GM12865 (cell line): ENCODE results near the gene MSL2.
"Not testable (repeated sequence)": the region's sequence is repeated elsewhere in the genome, so short reads cannot be mapped to it uniquely, and the experiment has no call there.

Source experiments
- DNase-seq: peaks from one replicate; pipeline ENCODE4 v3.0.0; 2010; ENCODE audit warnings: low read depth
- H3K4me3 ChIP-seq: 2 replicates; pipeline ENCODE4 v1.5.1; 2011; ENCODE audit warnings: mild to moderate bottlenecking, low read depth, low read length, control low read depth
- CTCF ChIP-seq: IDR thresholded peaks from 2 replicates; pipeline ENCODE4 v1.5.1; 2011; ENCODE audit warnings: low read length, control low read depth, low read depth, inconsistent platforms; ENCODE audit not compliant: insufficient read depth; ENCODE audit errors: missing control alignments

The MSL2 gene

DNA sequence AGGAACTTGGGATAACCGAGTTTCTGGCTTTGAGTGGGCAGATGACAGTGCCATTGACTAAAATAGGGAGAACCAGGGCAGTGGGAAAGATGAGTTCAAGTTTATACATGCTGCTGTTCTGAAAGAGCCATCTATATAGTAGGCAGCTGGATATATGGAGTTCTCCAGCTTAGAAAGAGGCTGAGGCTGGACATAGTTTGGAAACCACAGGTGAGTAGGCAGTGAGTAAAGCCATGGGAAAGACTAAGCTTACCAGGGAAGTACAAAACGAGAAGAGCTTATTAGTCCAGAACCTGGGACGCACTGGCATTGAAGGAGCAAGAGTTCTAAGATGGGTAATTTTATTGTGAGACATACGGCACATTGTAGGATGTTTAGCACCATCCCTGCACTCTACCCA is 54.2 kb downstream of the MSL2 start:
- no peak overlapping the region for H3K4me3 ChIP-seq
- DNase-seq, result no peak
- TF ChIP-seq CTCF, result no peak

GRCh38 chr3:136141291-136141785 is 54.8 kb downstream of the MSL2 start:
- no peak for DNase-seq
- no peak for TF ChIP-seq CTCF

DNA sequence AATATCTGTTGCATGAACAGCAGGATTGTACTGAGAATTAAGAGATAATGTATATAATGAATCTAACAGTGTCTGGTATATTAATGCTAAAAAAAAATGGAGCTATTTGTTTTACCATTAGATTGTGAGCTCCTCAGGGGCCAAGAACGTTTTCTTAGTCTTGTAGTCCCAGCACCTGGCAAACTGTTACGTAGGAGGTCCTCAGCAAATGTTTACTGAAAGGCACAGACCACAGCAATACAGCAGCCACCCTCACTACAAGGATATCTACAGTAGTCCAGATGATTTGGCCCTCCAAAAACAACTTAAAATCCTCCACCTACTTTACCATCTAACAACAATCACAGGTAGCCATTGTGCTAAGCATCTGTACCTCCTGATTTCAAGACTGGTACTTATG is 59.7 kb downstream of the MSL2 start:
- no peak for DNase-seq
- no peak for TF ChIP-seq CTCF
- no peak overlapping the region for H3K4me3 ChIP-seq

More at GRCh38 chr3:136141291-136141785, 54.8 kb downstream of the MSL2 start:
- no peak overlapping the region for H3K4me3 ChIP-seq

GRCh38 chr3:136135039-136135802 is 60.9 kb downstream of the MSL2 start:
- TF ChIP-seq CTCF, result no peak
- H3K4me3 ChIP-seq, result no peak overlapping the region
- peak; percentile 24 for DNase-seq

GRCh38 chr3:136134091-136134490 is 62.0 kb downstream of the MSL2 start:
- no peak for TF ChIP-seq CTCF
- no peak for DNase-seq
- no peak overlapping the region for H3K4me3 ChIP-seq

GRCh38 chr3:136131647-136132046 is 64.5 kb downstream of the MSL2 start:
- DNase-seq, H3K4me3 ChIP-seq: not testable (repeated sequence)

DNA sequence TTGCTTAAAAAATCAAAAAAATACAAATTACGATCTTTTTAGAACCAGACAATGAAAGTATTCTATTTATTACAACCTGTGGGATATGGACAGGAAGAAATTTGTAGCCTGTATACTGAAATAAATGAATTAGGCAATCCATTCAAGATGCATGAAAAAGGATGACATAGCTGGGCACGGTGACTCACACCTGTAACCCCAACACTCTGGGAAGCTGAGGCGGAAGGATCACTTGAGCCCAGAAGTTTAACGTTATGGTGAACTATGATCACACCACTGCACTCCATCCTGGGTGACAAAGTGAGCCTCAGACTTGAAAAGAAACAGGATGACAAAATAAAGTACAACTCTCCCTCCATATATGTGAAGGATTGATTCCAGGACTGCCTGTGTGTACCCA is 74.1 kb downstream of the MSL2 start:
- no peak overlapping the region for H3K4me3 ChIP-seq
- no peak for TF ChIP-seq CTCF
- DNase-seq, result peak; percentile 32
